Panc1 (cell line): ENCODE results near the gene ABCC10. TPM values are rescaled to one million over a fixed set of nuclear protein-coding genes. Genes with fewer than 3 reads are reported as not detected.

Experiments
- ATAC-seq: fragments of 200-7000 bp; cut with Tn5 transposase; 2 replicates; pipeline ENCODE4 v1.9.1; 2020; ENCODE audit warnings: mild to moderate bottlenecking, moderate library complexity
- BruUV-seq: library from RNA; stranded (reverse); fragments of 400-500 nt; replicated peaks from 2 replicates; lab custom pipeline; 2021; lab: Mats Ljungman, UMichigan
- CTCF ChIA-PET: fragments of 300-600 bp; sonication (Branson Sonifier 250); formaldehyde crosslinking; loops from one replicate; lab custom pipeline; 2022; ENCODE audit warnings: antibody characterized with exemption; lab: Charles Lee
- POLR2A ChIA-PET: fragments of 300-600 bp; sonication (Branson Sonifier 250); formaldehyde crosslinking; loops from one replicate; lab custom pipeline; 2022; ENCODE audit warnings: antibody characterized with exemption; lab: Charles Lee
- DNase-seq: peaks from one replicate; pipeline ENCODE4 v3.0.0-alpha.2; 2010; ENCODE audit warnings: low read depth, low spot score
- H3K27ac ChIP-seq: 2 replicates; pipeline ENCODE4 v1.5.1; 2011; ENCODE audit warnings: mild to moderate bottlenecking, low read length, inconsistent platforms
- H3K27me3 ChIP-seq: fragments of 200-500 bp; sonication (Bioruptor generic); 2 replicates; pipeline ENCODE4 v1.6.0; 2014; ENCODE audit warnings: low read length, inconsistent platforms; ENCODE audit not compliant: control insufficient read depth, insufficient read depth
- H3K36me3 ChIP-seq: fragments of 200-500 bp; sonication (Bioruptor generic); 2 replicates; pipeline ENCODE4 v1.5.1; 2014; ENCODE audit warnings: inconsistent platforms, mild to moderate bottlenecking, low read length, moderate library complexity; ENCODE audit not compliant: control insufficient read depth, insufficient read depth
- H3K4me1 ChIP-seq: 2 replicates; pipeline ENCODE4 v1.5.1; 2011; ENCODE audit warnings: inconsistent platforms, mild to moderate bottlenecking, low read length, moderate library complexity; ENCODE audit not compliant: control insufficient read depth, insufficient read depth
- H3K4me3 ChIP-seq, 2 experiments: 2 replicates each; pipeline ENCODE4 v1.5.1; 2011 to 2012; ENCODE audit warnings: low read depth in 2 of 2, low read length in 2 of 2, mild to moderate bottlenecking in 2 of 2, inconsistent platforms in 1 of 2, moderate library complexity in 1 of 2
- H3K9me3 ChIP-seq: fragments of 200-500 bp; sonication (Bioruptor generic); 2 replicates; pipeline ENCODE4 v1.5.1; 2014; ENCODE audit warnings: low read depth, mild to moderate bottlenecking, inconsistent platforms, low read length, moderate library complexity; ENCODE audit not compliant: control insufficient read depth, insufficient read depth
- CTCF ChIP-seq: fragments of 450-650 bp; IDR thresholded peaks from 2 replicates; pipeline ENCODE4 v1.5.1; 2017; ENCODE audit warnings: mild to moderate bottlenecking
- POLR2AphosphoS5 ChIP-seq: IDR thresholded peaks from 2 replicates; pipeline ENCODE4 v1.6.1; 2012; ENCODE audit warnings: mild to moderate bottlenecking, low read depth, low read length, moderate library complexity
- REST ChIP-seq, 2 experiments: IDR thresholded peaks; 2 replicates each; pipeline ENCODE4 v1.6.1; 2011 to 2012; ENCODE audit warnings: low read depth in 2 of 2, control low read depth in 1 of 2, low read length in 1 of 2, mild to moderate bottlenecking in 1 of 2, moderate library complexity in 1 of 2; ENCODE audit not compliant: insufficient read depth in 1 of 2
- SIN3A ChIP-seq: IDR thresholded peaks from 2 replicates; pipeline ENCODE4 v1.6.1; 2012; ENCODE audit warnings: low read depth, mild to moderate bottlenecking, low read length, moderate library complexity, borderline replicate concordance; ENCODE audit not compliant: insufficient read depth
- TCF7L2 ChIP-seq: IDR thresholded peaks from 2 replicates; pipeline ENCODE4 v1.6.1; 2011; ENCODE audit warnings: mild to moderate bottlenecking, low read depth, low read length, inconsistent platforms
- in situ Hi-C: cut with HindIII; loops from 2 replicates; pipeline ENCODE4 v1.10.0; 2016; ENCODE audit warnings: low sequenced_read_pairs, low pct_unique_long_range_greater_than_20kb
- intact Hi-C: fragments of 100-400 bp; cut with micrococcal nuclease; formaldehyde crosslinking; loops from one replicate; pipeline ENCODE4 v1.10.0; 2022; ENCODE audit not compliant: unreplicated experiment
- total RNA-seq: library from RNA; stranded (reverse); gene quantifications from one replicate; pipeline ENCODE4 v1.2.1, GENCODE V29; 2021; ENCODE audit not compliant: unreplicated experiment

The ABCC10 gene
- total RNA-seq, 1 experiment from 2014 or later = 52.7 TPM

GRCh38 chr6:43444036-43444435 is 16.7 kb downstream of the ABCC10 start:
- in situ Hi-C loops = no loop called here

GRCh38 chr6:43444582-43444981 is 17.2 kb downstream of the ABCC10 start:
- POLR2A ChIA-PET = no interaction called here
- Histone ChIP-seq H3K9me3 (no peaks in the 10 kb centered on the region), H3K36me3 (no peaks in the 10 kb centered on the region), H3K4me3 (no peak overlapping the region), H3K27me3 (no peaks in the 10 kb centered on the region), H3K4me1 (no peaks in the 10 kb centered on the region), H3K27ac (no peak overlapping the region)
- CTCF ChIA-PET = interaction anchor here (0.5 kb wide), 1 partner anchor 225 kb away, joined by 3 read pairs; no protein-coding TSS in a partner anchor
- BruUV-seq = no TSS peak
- no peak for ATAC-seq
- TF ChIP-seq POLR2AphosphoS5 = no peak
- in situ Hi-C loops = no loop called here
- intact Hi-C loops = no loop called here
- DNase-seq = no peak

More at GRCh38 chr6:43444036-43444435, 16.7 kb downstream of the ABCC10 start:
- POLR2A ChIA-PET = no interaction called here
- Histone ChIP-seq H3K9me3 (no peaks in the 10 kb centered on the region), H3K27me3 (no peaks in the 10 kb centered on the region), H3K27ac (no peak overlapping the region), H3K4me1 (no peaks in the 10 kb centered on the region), H3K36me3 (no peaks in the 10 kb centered on the region), H3K4me3 (no peak overlapping the region)
- intact Hi-C loops = no loop called here
- ATAC-seq (no peak), DNase-seq (no peak)
- no peak for TF ChIP-seq POLR2AphosphoS5
- no peak for TF ChIP-seq TCF7L2
- TF ChIP-seq REST (IDR thresholded peaks at IDR 0.05; ENCODE audit: insufficient read depth in 1 of 2, low read depth in 2 of 2, low read length in 1 of 2) = no peak
- no peak for TF ChIP-seq SIN3A
- no peak for TF ChIP-seq CTCF
- CTCF ChIA-PET = interaction anchor here (0.5 kb wide), 2 partner anchors 63 to 224 kb away, joined by 3 read pairs; no protein-coding TSS in a partner anchor
- BruUV-seq = no TSS peak

- no TSS peak for BruUV-seq
- TF ChIP-seq SIN3A (no peak), CTCF (no peak), POLR2AphosphoS5 (no peak), REST (IDR thresholded peaks at IDR 0.05; ENCODE audit: insufficient read depth in 1 of 2, low read depth in 2 of 2, low read length in 1 of 2) (no peak), TCF7L2 (no peak)
- no peak for DNase-seq
- CTCF ChIA-PET = no interaction called here
- H3K4me3 ChIP-seq = no peak overlapping the region
- in situ Hi-C loops = no loop called here
- H3K9me3 ChIP-seq = no peaks in the 10 kb centered on the region
- no peaks in the 10 kb centered on the region for H3K27me3 ChIP-seq
- POLR2A ChIA-PET = interaction anchor here (1.0 kb wide), 1 partner anchor 9 kb away, joined by 3 read pairs; the partner anchor contains the start of gene DLK2
- no peaks in the 10 kb centered on the region for H3K4me1 ChIP-seq
- no peak for ATAC-seq
- 0 out of 2 replicates have a peak, but pooled peaks cover 2% of the 10 kb centered on the region for H3K36me3 ChIP-seq
- no peak overlapping the region for H3K27ac ChIP-seq
- intact Hi-C loops = no loop called here
Measured at GRCh38 chr6:43445576-43445975, 18.2 kb downstream of the ABCC10 start.
